GM13976 (cell line): ENCODE measurements around the gene PISD.
A peak's percentile ranks its signal among the peaks of the same experiment; 100 is the strongest.
"Not testable (repeated sequence)": the region's sequence is repeated elsewhere in the genome, so short reads cannot be mapped to it uniquely, and the experiment has no call there.

Source experiments
- DNase-seq: peaks from one replicate; pipeline ENCODE4 v3.0.0; 2012; ENCODE audit warnings: low spot score
- in situ Hi-C: fragments of 300-500 bp; cut with MboI; formaldehyde crosslinking; loops from one replicate; pipeline ENCODE4 v1.12.0; 2022; ENCODE audit warnings: low sequenced_read_pairs, mixed read lengths, inconsistent platforms; ENCODE audit not compliant: unreplicated experiment
- TF ChIP-seq, protein P1 (sequence below): IDR thresholded peaks from 2 replicates; pipeline ENCODE4 v1.5.1; 2012; ENCODE audit warnings: borderline replicate concordance, mild to moderate bottlenecking; ENCODE audit not compliant: insufficient read depth; ENCODE audit errors: extremely low read depth, missing control alignments, control extremely low read depth

Gene PISD

DNA sequence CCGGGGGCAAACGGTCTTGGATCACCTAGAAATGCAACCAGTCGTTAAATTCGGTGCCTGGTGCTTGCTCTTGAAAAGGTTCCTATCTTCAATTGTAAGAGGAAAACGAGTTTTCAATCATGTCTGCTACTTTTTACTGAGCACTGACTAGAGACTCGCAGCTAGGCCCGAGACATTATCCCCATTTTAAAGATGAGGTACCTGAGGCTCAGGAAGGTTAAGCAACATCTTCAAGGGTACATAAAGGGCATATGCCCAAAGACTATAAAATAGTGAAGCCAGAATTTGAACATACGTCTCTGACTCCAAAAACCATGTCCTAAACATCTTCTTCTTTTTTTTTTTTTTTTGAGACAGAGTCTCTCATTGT lies 638 bp upstream of the PISD start:
- TF ChIP-seq, protein P1, sequence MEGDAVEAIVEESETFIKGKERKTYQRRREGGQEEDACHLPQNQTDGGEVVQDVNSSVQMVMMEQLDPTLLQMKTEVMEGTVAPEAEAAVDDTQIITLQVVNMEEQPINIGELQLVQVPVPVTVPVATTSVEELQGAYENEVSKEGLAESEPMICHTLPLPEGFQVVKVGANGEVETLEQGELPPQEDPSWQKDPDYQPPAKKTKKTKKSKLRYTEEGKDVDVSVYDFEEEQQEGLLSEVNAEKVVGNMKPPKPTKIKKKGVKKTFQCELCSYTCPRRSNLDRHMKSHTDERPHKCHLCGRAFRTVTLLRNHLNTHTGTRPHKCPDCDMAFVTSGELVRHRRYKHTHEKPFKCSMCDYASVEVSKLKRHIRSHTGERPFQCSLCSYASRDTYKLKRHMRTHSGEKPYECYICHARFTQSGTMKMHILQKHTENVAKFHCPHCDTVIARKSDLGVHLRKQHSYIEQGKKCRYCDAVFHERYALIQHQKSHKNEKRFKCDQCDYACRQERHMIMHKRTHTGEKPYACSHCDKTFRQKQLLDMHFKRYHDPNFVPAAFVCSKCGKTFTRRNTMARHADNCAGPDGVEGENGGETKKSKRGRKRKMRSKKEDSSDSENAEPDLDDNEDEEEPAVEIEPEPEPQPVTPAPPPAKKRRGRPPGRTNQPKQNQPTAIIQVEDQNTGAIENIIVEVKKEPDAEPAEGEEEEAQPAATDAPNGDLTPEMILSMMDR: no peak
- in situ Hi-C loops: no loop called here
- no peak for DNase-seq

DNA sequence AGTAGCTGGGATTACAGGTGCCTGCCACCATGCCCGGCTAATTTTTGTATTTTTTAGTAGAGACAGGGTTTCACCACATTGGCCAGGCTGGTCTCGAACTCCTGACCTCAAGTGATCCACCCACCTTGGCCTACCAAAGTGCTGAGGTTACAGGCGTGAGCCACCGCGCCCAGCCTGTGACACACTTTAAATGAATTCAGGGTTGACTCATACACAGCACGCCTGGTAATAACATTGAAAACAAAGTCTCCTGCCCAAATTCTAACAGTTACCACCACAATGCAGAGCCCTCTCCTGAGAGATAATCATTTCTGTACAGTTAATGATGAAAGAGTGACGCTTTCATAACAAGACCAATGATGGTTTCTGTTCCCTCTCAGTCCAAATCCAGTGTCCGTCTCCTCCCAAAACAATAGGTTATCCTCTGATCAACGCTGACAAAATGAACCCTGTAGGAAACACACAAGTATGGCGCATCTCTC lies 1.1 kb downstream of the PISD start:
- DNase-seq: peak; percentile 44
- in situ Hi-C loops: not testable (repeated sequence)

DNA sequence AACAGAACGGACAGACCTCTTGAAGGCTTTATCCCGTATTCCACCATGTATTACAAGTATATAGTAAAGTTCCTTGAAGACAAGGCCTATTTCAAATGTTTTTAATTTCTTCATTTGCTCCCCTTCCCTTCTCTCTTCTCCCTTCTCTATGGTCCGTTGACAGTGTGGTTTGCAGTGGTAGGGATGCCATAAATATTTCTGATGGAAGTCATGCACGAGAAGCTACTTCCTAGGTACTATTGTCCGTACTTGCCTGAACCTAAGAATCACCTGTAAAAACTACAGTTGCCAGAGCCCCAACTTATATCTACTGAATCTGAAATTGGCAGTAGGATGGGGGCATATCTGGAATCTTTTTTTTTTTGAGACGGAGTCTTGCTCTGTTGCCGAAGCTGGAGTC lies 2.8 kb downstream of the PISD start:
- in situ Hi-C loops: no loop called here
- DNase-seq: no peak

DNA sequence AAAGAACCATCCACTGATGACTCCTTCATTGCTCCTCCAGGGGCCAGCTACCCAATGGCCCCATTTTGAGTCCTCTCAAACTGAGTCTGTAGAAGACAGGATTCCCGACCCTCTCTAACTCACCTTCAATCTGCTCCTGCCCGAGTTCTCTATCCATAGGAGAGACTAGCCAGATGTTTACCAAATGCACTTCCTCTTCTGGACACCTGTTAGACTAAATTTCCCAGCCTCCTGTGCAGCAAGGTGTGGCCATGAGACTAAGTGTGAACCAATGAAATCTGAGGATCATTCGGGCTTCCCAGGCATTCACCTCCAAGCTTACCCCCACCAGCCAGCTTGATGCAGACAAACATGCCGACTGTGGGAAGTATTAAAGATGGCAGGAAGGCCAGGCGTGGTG lies 7.6 kb downstream of the PISD start:
- in situ Hi-C loops: no loop called here

More for the DNA sequence above, 2.8 kb downstream of the PISD start:
- TF ChIP-seq, protein P1: no peak

DNA sequence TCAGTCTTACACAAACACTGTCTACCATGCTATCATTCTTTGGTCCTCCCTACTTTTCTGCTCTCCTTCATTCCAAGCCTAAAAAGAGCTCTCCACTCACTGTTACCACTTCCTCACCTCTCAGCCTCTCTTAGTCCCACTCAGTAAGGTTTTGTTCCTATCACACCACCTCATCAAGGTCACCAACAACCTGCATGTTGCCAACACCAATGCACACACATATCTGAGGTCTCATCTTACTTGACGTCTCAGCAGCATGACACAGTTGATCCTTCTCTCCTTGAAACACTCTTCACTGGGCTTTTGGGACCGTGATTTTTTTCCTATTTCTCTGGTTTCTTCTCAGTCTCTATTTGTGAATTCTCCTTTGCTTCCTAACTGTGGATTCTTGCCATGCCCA lies 8.1 kb downstream of the PISD start:
- in situ Hi-C loops: no loop called here
- TF ChIP-seq, protein P1: no peak
- DNase-seq: no peak

More for the DNA sequence above, 7.6 kb downstream of the PISD start:
- DNase-seq: no peak
- TF ChIP-seq, protein P1: no peak

DNA sequence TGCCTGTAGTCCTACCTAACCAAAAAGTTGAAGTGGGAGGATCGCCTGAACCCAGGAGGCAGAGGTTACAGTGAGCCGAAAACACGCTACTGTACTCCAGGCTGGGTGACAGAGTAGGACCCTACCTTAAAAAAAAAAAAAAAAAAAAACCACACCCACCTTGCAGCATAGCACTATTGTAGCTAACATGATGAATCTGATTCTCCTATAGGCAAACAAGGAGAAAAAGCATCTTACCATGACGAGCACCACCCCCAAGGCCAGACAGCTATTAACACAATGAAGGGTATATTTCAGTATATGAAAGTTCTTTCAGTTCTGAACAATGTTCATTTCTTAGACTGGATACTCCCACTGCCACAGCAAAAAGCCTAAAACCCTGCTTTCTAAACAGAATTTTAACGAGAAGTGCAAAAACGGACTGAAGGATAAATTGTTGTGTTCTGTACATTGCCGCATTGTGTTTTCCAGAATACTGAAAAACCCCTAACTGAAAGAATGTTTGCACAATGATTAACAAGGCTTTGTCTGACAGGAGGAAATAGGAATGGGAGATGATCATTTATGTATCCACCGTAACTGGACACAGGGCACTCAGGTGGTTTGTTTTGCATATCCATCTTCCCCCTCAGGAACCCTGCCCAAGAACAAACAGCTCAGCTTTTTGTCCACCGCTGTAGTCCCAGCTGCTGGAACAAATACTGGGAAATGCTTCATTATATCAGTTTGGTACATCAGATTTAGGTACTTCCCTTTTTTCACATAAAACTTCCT lies 8.9 kb downstream of the PISD start:
- in situ Hi-C loops: no loop called here
- TF ChIP-seq, protein P1: no peak
- DNase-seq: no peak

DNA sequence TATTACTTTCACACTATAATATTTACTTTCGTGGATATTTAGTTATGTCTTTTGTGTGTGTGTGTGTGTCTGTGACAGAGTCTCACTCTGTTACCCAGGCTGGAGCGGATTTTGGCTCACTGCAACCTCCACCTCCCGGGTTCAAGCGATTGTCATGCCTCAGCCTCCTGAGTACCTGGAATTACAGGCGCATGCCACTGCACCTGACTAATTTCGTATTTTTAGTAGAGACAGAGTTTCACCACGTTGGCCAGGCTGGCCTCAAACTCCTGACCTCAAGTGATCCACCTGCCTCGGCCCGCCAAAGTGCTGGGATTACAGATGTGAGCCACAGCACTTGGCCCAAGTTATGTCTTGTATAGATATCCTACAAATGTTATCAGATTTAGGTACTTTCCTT lies 9.9 kb downstream of the PISD start:
- in situ Hi-C loops: no loop called here
- TF ChIP-seq, protein P1: no peak
- DNase-seq: no peak
